GM12872 (cell line): ENCODE data around the gene UBL4A.

Experiments used
- CTCF ChIP-seq: IDR thresholded peaks from 3 replicates; pipeline ENCODE4 v1.5.1; 2011; ENCODE audit warnings: low read depth, mild to moderate bottlenecking, low read length, moderate library complexity; ENCODE audit not compliant: insufficient read depth

The UBL4A gene

GRCh38 chrX:154515090-154515965 lies 28.9 kb upstream of the UBL4A start:
- TF ChIP-seq CTCF, result no peak

GRCh38 chrX:154513716-154514115 lies 27.3 kb upstream of the UBL4A start:
- TF ChIP-seq CTCF, result no peak

- no peak for TF ChIP-seq CTCF
Measured at GRCh38 chrX:154512879-154513553, 26.6 kb upstream of the UBL4A start.

GRCh38 chrX:154511761-154512160 lies 25.3 kb upstream of the UBL4A start:
- TF ChIP-seq CTCF, result no peak

GRCh38 chrX:154509455-154509854 lies 23.0 kb upstream of the UBL4A start:
- TF ChIP-seq CTCF, result no peak

- TF ChIP-seq CTCF, result no peak
Measured at GRCh38 chrX:154508384-154508745, 21.9 kb upstream of the UBL4A start.

GRCh38 chrX:154507673-154508383 lies 21.4 kb upstream of the UBL4A start:
- TF ChIP-seq CTCF, result no peak
